IPS-18c (cell line): ENCODE results near the gene CXCL13.

Experiments
- H3K4me3 ChIP-seq: 2 replicates; pipeline ENCODE4 v1.7.0; 2013; ENCODE audit warnings: low read depth, mild to moderate bottlenecking, low read length, moderate library complexity; ENCODE audit not compliant: insufficient read depth
- H3K9me3 ChIP-seq: one replicate; pipeline ENCODE4 v1.6.1; 2013; ENCODE audit warnings: mild to moderate bottlenecking, low read length, moderate library complexity; ENCODE audit not compliant: control insufficient read depth, insufficient read depth

The CXCL13 gene

GRCh38 chr4:77595364-77595973 is 10.2 kb upstream of the CXCL13 start:
- H3K4me3 ChIP-seq: no peak overlapping the region
- no peaks in the 10 kb centered on the region for H3K9me3 ChIP-seq

- Histone ChIP-seq H3K4me3 (no peak overlapping the region), H3K9me3 (no peaks in the 10 kb centered on the region)
Observed at GRCh38 chr4:77599378-77599777, 6.2 kb upstream of the CXCL13 start.

GRCh38 chr4:77600521-77601451 is 4.8 kb upstream of the CXCL13 start:
- Histone ChIP-seq H3K9me3 (no peaks in the 10 kb centered on the region), H3K4me3 (no peak overlapping the region)

DNA sequence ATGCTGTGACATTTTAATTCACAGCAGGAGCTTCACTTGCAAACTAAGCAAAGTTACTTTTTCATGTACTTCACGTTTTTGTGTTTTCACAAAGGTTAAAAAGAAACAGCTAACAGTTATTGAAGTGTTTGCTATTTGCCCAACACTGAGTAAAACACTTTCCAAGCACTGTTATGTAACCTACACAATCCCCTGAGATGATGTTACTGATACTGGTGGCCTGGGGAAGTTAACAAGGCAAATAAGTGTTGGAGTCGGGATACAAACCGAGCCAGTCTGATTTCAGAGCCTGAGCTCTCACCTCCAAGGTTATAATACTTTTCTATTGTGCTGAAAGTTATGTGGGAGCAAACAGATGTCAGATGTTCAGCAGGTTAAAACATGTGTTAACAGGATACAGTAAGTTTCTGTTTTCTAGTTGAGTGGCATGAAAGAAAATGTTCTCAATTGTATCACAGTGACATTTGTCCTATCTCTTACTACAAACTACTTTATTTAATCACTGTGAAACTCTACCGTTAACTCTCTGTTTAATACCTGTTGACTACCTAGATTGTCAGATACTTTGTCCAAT is 3.9 kb upstream of the CXCL13 start:
- no peaks in the 10 kb centered on the region for H3K9me3 ChIP-seq
- H3K4me3 ChIP-seq: no peak overlapping the region

- H3K9me3 ChIP-seq: no peaks in the 10 kb centered on the region
- H3K4me3 ChIP-seq: no peak overlapping the region
Observed at GRCh38 chr4:77613267-77613666, 7.6 kb downstream of the CXCL13 start.

GRCh38 chr4:77615153-77615552 is 9.5 kb downstream of the CXCL13 start:
- Histone ChIP-seq H3K4me3 (no peak overlapping the region), H3K9me3 (no peaks in the 10 kb centered on the region)

GRCh38 chr4:77617203-77617602 is 11.6 kb downstream of the CXCL13 start:
- Histone ChIP-seq H3K4me3 (no peak overlapping the region), H3K9me3 (no peaks in the 10 kb centered on the region)

DNA sequence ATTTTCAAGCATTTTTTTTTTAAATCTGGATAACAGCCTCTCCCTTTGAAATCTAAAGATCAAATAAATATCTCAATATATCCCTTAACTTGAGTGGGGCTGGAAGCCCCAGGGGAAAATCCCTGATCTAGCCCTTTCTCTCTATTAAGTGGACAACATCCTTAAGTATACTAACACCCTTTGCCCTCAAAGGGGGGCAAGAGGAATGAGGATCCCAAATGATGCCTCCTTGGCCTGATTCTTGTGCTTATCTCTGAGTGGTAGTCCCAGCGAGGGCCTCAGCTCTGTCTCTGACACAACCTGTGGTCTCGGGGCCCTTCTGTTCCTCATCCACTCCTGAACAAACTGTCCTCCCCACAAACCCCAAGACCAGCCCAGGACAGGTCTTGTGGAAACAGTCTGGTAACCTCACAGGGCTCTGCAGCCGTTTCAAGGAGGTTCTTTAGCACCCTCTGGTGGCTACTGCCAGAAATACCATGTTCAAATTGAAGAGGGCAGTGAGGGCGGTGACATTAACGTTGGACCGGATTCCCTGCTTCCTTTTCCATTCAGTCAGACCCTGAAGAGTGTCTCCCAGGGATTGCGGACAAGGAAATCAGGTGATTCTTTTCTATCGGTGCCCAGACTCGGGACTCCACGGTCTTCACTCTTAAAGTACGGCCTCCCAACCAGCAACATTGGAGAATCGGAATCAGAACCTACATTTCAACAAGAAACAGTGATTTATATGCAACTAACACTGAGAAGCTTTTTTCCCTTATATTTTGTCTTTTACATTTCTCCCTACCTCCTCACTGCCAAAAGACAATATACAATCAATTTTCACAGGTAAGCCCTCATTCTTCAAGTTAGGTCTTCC is 13.0 kb downstream of the CXCL13 start:
- Histone ChIP-seq H3K4me3 (no peak overlapping the region), H3K9me3 (no peaks in the 10 kb centered on the region)

- Histone ChIP-seq H3K9me3 (no peaks in the 10 kb centered on the region), H3K4me3 (no peak overlapping the region)
Observed at GRCh38 chr4:77619408-77619807, 13.8 kb downstream of the CXCL13 start.

GRCh38 chr4:77621254-77621653 is 15.6 kb downstream of the CXCL13 start:
- H3K4me3 ChIP-seq: no peak overlapping the region
- no peaks in the 10 kb centered on the region for H3K9me3 ChIP-seq

GRCh38 chr4:77623091-77623490 is 17.5 kb downstream of the CXCL13 start:
- Histone ChIP-seq H3K4me3 (no peak overlapping the region), H3K9me3 (no peaks in the 10 kb centered on the region)

DNA sequence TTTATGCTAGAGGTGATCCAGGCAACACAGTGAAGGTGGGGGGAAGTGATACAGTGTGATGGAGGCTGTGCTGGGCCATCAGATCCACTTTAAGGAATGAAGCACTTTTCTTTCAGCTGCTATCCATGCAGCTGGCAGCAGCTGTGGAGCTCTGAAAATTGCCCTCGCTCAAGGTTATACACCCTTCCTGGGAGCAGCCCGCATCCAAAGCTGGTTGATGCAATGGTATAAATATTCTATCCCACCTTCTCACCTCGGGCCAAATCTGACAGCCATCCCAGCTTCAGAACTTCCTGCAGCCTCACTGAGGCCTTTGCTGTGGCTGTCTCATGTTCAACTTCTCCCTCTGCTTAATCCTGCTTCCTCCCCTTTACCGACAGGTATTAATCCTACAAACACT is 18.6 kb downstream of the CXCL13 start:
- Histone ChIP-seq H3K4me3 (no peak overlapping the region), H3K9me3 (peaks cover 2% of the 10 kb centered on the region)

DNA sequence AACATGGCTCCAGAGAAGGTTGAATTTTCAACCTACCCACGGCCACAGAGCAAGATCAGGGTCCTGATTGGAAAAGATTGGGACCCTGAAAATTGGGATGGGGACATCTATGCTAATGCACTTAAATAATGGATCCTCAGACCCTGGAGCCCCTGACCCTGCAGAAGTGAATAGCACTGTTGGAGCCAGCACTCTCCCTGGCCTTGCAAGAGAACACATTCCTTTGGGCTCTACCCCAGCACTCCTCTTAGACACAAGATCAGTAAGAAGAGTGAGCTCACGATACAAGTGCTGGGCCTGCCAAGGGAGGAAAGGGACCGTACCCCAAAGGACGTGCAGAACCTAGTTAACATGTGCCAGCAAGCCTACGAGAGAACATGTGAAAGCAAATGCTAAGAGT is 19.9 kb downstream of the CXCL13 start:
- peaks cover 2% of the 10 kb centered on the region for H3K9me3 ChIP-seq

DNA sequence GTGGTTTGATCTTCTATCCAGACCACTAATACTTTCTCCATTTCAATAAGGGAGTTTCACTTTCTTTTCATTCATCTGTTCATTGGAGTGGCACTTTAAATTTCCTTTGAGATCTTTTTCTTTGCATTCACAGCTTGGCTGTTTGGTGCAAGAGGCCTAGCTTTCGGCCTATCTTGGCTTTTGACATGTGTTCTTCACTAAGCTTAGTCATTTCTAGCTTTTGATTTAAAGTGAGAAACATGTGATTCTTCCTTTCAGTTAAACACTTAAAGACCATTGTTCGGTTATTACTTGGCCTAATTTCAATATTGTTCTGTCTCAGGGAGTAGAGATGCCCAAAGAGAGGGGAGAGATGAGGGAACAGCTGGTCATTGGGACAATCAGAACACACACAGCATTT is 24.3 kb downstream of the CXCL13 start:
- Histone ChIP-seq H3K9me3 (peaks cover 2% of the 10 kb centered on the region), H3K4me3 (no peak overlapping the region)

More for the DNA sequence above, 19.9 kb downstream of the CXCL13 start:
- no peak overlapping the region for H3K4me3 ChIP-seq

DNA sequence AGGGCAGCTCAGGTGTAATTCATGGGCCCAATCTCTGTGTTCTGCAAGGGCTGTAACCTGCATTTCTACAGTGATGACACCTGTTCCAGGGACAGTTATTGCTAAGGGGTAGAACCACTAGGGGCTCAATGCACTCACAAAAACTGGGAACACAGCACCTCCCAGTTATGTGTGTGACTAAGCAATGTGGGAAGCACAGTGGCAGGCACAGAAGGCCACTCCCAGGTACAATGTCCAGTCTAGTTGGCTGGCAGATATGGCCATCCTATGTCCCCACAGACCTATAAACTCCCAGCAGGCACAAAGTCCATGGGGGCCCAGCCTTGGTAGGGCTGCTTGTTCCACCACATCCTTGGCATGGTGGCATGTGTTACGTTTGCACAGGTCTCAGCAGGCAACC is 25.7 kb downstream of the CXCL13 start:
- H3K4me3 ChIP-seq: no peak overlapping the region
- peaks cover 2% of the 10 kb centered on the region for H3K9me3 ChIP-seq

- H3K4me3 ChIP-seq: no peak overlapping the region
- no peaks in the 10 kb centered on the region for H3K9me3 ChIP-seq
Observed at GRCh38 chr4:77634132-77634785, 28.6 kb downstream of the CXCL13 start.

DNA sequence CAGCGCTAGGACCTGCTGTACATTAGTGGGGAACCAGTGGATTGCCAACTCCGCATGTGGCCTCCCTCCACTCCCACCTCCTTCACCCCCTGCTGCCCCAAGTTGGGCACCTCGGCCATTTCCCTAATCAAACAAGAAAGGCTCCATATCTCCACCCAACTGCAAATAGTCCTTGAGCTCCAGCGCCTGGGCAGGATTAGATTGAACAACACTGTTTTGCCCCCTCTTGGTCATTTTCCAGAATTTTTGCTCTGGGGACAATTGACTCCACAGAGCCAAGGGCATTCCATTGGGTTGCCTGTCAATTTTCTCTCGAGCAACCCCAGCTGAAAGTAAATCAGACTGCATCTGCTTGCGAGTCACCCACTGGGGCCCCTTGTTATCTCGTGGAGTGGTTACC is 29.6 kb downstream of the CXCL13 start:
- H3K4me3 ChIP-seq: no peak overlapping the region
- no peaks in the 10 kb centered on the region for H3K9me3 ChIP-seq
